Measurements from ENCODE around the gene ATXN2L. TPM values are rescaled to one million over a fixed set of nuclear protein-coding genes. Genes with fewer than 3 reads are reported as not detected.

ATXN2L gene
- total RNA-seq, 1 experiment from 2014 or later = 264 TPM

DNA sequence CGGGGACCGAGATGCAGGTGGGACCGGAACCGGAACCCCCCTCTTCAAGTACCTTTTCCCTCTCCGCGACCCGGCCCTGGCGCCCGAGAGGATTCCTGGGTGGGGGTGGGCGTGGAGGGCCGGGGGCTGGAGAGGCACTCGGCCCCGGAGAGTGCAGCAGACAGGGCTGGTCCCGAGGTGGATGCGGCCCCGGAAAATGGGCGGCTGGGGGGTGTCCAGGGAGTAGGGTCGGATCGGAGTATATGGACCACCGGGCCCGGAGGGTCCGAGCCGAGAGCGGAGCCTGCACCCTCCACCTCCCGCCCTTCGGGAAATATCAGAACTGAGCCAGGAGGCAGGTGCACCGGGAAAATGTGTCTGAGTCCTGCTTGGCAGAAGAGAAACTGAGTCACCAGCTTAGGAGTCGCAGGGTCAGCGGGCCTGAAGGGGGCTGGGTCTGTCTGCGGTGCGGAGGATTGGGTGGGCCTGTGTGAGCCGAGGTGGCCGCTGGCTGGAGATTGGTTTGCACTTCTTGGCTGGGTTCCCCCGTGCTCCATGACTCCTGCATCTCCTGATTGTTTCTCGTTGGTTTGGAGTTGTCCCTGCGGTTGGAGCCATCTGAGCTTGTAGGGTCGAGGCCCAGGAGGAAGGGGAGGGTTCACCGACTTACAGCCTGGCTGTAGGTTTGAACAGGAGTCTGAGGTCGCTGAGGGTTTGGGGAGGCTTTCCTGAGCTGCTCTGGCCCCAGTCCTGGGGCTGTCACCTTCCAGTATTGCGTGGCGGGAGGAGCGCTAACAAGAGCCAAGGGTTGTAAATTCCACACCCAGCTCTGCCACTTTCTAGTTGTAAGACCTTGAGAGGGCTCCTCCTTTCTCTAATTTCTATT, 41.4 kb downstream of the ATXN2L start:
- Histone ChIP-seq H3K79me2 (ENCODE audit: insufficient read depth, low read length) (peaks cover 52% of the 10 kb centered on the region), H3K9ac (ENCODE audit: low read length) (peak overlapping the region; percentile 97), H3K9me2 (ENCODE audit: insufficient read depth) (no peaks in the 10 kb centered on the region), H3K27me3 (ENCODE audit: insufficient read depth, low read length) (no peaks in the 10 kb centered on the region), H2AFZ (ENCODE audit: low read depth, low read length, poor library complexity, severe bottlenecking) (no peak overlapping the region), H3K4me1 (ENCODE audit: control insufficient read depth in 1 of 2, insufficient read depth in 2 of 2, low read length in 2 of 2) (peaks cover 16 to 24% of the 10 kb centered on the region in 2 experiments), H3K4me3 (replicated peaks in 1 of 2; ENCODE audit: low read depth in 1 of 2, low read length in 2 of 2) (peak overlapping the region; percentile 94), H3K4me2 (ENCODE audit: low read length) (peak overlapping the region; percentile 89), H3K36me3 (ENCODE audit: control insufficient read depth in 1 of 2, insufficient read depth in 2 of 2, low read length in 2 of 2) (peaks cover 9 to 10% of the 10 kb centered on the region in 2 experiments; a peak in 3 of 4 replicates), H4K20me1 (ENCODE audit: insufficient read depth) (no peaks in the 10 kb centered on the region), H3K9me3 (ENCODE audit: control insufficient read depth in 1 of 2, insufficient read depth in 1 of 2, low read depth in 1 of 2, low read length in 2 of 2) (no peaks in the 10 kb centered on the region), H3K27ac (ENCODE audit: low read depth, low read length) (peak overlapping the region; percentile 84)
- ATAC-seq = peak; percentile 9
- intact Hi-C loops (cut with micrococcal nuclease) = loop anchor here (1.0 kb wide), 1 partner anchor 82 kb away; no protein-coding TSS in a partner anchor
- no peak for TF ChIP-seq CEBPB (IDR thresholded peaks at IDR 0.05; ENCODE audit: low read depth)
- no peak for TF ChIP-seq YY1 (IDR thresholded peaks at IDR 0.05; ENCODE audit: extremely low read depth, insufficient replicate concordance, low read depth, low read length)
- TF ChIP-seq, protein P1, sequence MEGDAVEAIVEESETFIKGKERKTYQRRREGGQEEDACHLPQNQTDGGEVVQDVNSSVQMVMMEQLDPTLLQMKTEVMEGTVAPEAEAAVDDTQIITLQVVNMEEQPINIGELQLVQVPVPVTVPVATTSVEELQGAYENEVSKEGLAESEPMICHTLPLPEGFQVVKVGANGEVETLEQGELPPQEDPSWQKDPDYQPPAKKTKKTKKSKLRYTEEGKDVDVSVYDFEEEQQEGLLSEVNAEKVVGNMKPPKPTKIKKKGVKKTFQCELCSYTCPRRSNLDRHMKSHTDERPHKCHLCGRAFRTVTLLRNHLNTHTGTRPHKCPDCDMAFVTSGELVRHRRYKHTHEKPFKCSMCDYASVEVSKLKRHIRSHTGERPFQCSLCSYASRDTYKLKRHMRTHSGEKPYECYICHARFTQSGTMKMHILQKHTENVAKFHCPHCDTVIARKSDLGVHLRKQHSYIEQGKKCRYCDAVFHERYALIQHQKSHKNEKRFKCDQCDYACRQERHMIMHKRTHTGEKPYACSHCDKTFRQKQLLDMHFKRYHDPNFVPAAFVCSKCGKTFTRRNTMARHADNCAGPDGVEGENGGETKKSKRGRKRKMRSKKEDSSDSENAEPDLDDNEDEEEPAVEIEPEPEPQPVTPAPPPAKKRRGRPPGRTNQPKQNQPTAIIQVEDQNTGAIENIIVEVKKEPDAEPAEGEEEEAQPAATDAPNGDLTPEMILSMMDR (IDR thresholded peaks at IDR 0.05 in 2 of 3, conservative IDR thresholded peaks at IDR 0.05 in 1 of 3; ENCODE audit: borderline replicate concordance in 1 of 3, insufficient read depth in 1 of 3, low read depth in 2 of 3, low read length in 2 of 3) = no peak
- no peak for TF ChIP-seq RAD21 (IDR thresholded peaks at IDR 0.05; ENCODE audit: low read depth)
- TF ChIP-seq, protein P2, sequence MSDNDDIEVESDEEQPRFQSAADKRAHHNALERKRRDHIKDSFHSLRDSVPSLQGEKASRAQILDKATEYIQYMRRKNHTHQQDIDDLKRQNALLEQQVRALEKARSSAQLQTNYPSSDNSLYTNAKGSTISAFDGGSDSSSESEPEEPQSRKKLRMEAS (IDR thresholded peaks at IDR 0.05) = no peak
- TF ChIP-seq FOSL1 (IDR thresholded peaks at IDR 0.05; ENCODE audit: low read depth) = no peak
- TF ChIP-seq EZH2phosphoT487 (IDR thresholded peaks at IDR 0.05; ENCODE audit: borderline replicate concordance) = no peak
- TF ChIP-seq EZH2 (IDR thresholded peaks at IDR 0.05) = no peak
- no peak for TF ChIP-seq ELF1 (IDR thresholded peaks at IDR 0.05; ENCODE audit: borderline replicate concordance, low read depth)
- TF ChIP-seq, protein P3, sequence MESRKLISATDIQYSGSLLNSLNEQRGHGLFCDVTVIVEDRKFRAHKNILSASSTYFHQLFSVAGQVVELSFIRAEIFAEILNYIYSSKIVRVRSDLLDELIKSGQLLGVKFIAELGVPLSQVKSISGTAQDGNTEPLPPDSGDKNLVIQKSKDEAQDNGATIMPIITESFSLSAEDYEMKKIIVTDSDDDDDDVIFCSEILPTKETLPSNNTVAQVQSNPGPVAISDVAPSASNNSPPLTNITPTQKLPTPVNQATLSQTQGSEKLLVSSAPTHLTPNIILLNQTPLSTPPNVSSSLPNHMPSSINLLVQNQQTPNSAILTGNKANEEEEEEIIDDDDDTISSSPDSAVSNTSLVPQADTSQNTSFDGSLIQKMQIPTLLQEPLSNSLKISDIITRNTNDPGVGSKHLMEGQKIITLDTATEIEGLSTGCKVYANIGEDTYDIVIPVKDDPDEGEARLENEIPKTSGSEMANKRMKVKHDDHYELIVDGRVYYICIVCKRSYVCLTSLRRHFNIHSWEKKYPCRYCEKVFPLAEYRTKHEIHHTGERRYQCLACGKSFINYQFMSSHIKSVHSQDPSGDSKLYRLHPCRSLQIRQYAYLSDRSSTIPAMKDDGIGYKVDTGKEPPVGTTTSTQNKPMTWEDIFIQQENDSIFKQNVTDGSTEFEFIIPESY (IDR thresholded peaks at IDR 0.05; ENCODE audit: extremely low read depth, insufficient replicate concordance, low read length) = no peak
- TF ChIP-seq SP1 (IDR thresholded peaks at IDR 0.05; ENCODE audit: low read depth) = no peak
- TF ChIP-seq SIN3A (IDR thresholded peaks at IDR 0.05; ENCODE audit: low read depth) = no peak
- no peak for TF ChIP-seq EGR1 (IDR thresholded peaks at IDR 0.05; ENCODE audit: low read depth)
- TF ChIP-seq, protein P4, sequence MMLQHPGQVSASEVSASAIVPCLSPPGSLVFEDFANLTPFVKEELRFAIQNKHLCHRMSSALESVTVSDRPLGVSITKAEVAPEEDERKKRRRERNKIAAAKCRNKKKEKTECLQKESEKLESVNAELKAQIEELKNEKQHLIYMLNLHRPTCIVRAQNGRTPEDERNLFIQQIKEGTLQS (IDR thresholded peaks at IDR 0.05) = no peak
- no peak for TF ChIP-seq ZFX (IDR thresholded peaks at IDR 0.05)
- ChIA-PET POLR2A (interaction anchor here (1.1 to 2.9 kb wide), 4 partner anchors 18 to 81 kb away, joined by 3 to 20 read pairs (median 6); partner anchors contain the start of genes RABEP2 and TUFM), RAD21 (ENCODE audit: low non-redundant PET in 1 of 2, low total read pairs in 2 of 2, uncharacterized antibody in 2 of 2, unreplicated experiment in 2 of 2) (no interaction called here), CTCF (interaction anchor here (0.6 to 1.3 kb wide), 3 partner anchors 10 to 77 kb away, joined by 3 to 5 read pairs (median 4); partner anchors contain the start of gene TUFM)
- BruUV-seq (replicated peaks) = no TSS peak
- no peak for DNase-seq (ENCODE audit: low read depth, low spot score)
